Neural crest cell (in vitro differentiated cells): Measurements from ENCODE around the gene DGKH. TPM values are rescaled to one million over a fixed set of nuclear protein-coding genes. Genes with fewer than 3 reads are reported as not detected.

Experiments used
- DNase-seq: peaks from one replicate; pipeline ENCODE4 v3.0.0; 2021; ENCODE audit warnings: low read depth, mixed read lengths, low spot score
- H3K27ac Mint-ChIP-seq: one replicate; pipeline ENCODE4 v1.8.0; 2021; ENCODE audit warnings: mild to moderate bottlenecking, mixed read lengths; ENCODE audit not compliant: unreplicated experiment
- H3K27me3 Mint-ChIP-seq: 2 replicates; pipeline ENCODE4 v1.8.0; 2021; ENCODE audit warnings: low read depth, mild to moderate bottlenecking, mixed read lengths
- H3K36me3 Mint-ChIP-seq: 2 replicates; pipeline ENCODE4 v1.8.0; 2021; ENCODE audit warnings: low read depth, mild to moderate bottlenecking, mixed read lengths
- H3K4me1 Mint-ChIP-seq: 2 replicates; pipeline ENCODE4 v1.8.0; 2021; ENCODE audit warnings: mixed read lengths
- H3K4me3 Mint-ChIP-seq: one replicate; pipeline ENCODE4 v1.8.0; 2021; ENCODE audit warnings: mild to moderate bottlenecking, mixed read lengths
- H3K9me3 Mint-ChIP-seq: 2 replicates; pipeline ENCODE4 v1.8.0; 2021; ENCODE audit warnings: mixed read lengths
- total RNA-seq: library from RNA; stranded (reverse); gene quantifications from 2 replicates; pipeline ENCODE4 v1.2.1, GENCODE V29; 2021
- TF ChIP-seq, protein P1 (sequence below): fragments of 200-600 bp; sonication (generic); conservative IDR thresholded peaks from 2 replicates; pipeline ENCODE4 v1.5.0; 2021; ENCODE audit warnings: antibody characterized with exemption, mild to moderate bottlenecking

DGKH gene
- total RNA-seq, 1 donor from 2014 or later = 12.4 TPM

DNA sequence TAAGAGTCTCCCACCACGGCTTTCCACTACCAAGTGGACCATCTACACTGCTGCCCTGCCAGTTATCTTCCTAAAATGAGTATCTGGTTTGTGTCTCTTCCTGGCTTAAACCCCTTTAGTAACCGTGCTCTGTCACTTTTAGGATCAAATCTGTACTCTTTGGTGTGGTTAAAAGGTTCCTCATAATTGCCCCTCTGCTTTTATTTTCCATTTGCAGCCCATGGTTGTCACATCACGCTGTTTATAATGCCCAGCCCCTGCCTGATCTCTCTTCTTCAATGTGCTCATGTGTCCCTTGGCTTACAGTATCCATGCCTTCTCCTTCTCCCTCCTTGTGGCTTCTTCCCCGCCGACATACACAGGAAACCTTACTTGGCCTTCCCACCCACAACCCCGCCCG lies 100.1 kb downstream of the DGKH start:
- DNase-seq = no peak
- TF ChIP-seq, protein P1, sequence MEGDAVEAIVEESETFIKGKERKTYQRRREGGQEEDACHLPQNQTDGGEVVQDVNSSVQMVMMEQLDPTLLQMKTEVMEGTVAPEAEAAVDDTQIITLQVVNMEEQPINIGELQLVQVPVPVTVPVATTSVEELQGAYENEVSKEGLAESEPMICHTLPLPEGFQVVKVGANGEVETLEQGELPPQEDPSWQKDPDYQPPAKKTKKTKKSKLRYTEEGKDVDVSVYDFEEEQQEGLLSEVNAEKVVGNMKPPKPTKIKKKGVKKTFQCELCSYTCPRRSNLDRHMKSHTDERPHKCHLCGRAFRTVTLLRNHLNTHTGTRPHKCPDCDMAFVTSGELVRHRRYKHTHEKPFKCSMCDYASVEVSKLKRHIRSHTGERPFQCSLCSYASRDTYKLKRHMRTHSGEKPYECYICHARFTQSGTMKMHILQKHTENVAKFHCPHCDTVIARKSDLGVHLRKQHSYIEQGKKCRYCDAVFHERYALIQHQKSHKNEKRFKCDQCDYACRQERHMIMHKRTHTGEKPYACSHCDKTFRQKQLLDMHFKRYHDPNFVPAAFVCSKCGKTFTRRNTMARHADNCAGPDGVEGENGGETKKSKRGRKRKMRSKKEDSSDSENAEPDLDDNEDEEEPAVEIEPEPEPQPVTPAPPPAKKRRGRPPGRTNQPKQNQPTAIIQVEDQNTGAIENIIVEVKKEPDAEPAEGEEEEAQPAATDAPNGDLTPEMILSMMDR = no peak
- Mint-ChIP-seq H3K4me1 (peaks cover 9% of the 10 kb centered on the region), H3K36me3 (peaks cover 4% of the 10 kb centered on the region), H3K4me3 (no peak overlapping the region), H3K27ac (no peak overlapping the region), H3K9me3 (no peaks in the 10 kb centered on the region), H3K27me3 (no peaks in the 10 kb centered on the region)

DNA sequence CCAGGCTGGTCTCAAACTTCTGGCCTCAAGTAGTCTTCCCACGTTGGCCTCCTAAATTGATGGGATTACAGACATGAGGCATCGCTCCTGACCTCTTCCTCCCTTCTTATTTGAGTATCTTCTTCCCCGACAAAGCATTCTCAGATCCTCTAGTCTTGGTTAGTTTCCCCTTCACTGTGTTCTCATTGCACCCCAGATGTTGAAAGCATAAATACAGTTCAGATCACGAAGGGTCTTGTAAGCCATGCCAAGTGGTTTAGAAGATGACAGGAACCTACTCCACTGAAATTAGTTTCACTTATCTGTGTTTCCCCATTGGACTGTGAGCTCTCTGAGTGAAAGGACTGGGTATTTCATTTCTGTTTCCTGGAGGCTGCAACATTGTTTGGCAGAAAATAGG lies 100.7 kb downstream of the DGKH start:
- DNase-seq = no peak
- Mint-ChIP-seq H3K4me1 (peaks cover 9% of the 10 kb centered on the region), H3K9me3 (no peaks in the 10 kb centered on the region), H3K27me3 (no peaks in the 10 kb centered on the region), H3K27ac (peak overlapping the region; percentile 7), H3K4me3 (no peak overlapping the region), H3K36me3 (peaks cover 4% of the 10 kb centered on the region)
- TF ChIP-seq, protein P1 = no peak

DNA sequence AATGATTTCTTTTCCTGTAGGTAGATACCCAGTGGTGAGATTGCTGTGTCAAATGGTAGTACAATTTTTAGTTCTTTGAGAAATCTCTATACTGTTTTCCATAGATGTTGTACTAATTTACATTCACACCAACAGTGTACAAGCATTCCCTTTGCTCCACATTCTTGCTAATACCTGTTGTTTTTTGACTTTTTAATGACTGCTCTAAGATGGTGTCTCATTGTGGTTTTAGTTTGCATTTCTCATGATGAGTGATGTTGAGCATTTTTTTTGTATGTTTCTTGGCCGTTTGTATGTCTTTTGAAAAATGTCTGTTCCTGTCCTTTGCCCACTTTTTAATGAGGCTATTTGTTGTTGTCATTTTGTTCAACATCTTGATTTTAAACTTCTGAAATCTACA lies 103.3 kb downstream of the DGKH start:
- Mint-ChIP-seq H3K27ac (no peak overlapping the region), H3K4me3 (no peak overlapping the region), H3K27me3 (no peaks in the 10 kb centered on the region), H3K4me1 (peaks cover 9% of the 10 kb centered on the region), H3K9me3 (no peaks in the 10 kb centered on the region), H3K36me3 (peaks cover 7% of the 10 kb centered on the region)
- no peak for DNase-seq
- TF ChIP-seq, protein P1 = no peak

DNA sequence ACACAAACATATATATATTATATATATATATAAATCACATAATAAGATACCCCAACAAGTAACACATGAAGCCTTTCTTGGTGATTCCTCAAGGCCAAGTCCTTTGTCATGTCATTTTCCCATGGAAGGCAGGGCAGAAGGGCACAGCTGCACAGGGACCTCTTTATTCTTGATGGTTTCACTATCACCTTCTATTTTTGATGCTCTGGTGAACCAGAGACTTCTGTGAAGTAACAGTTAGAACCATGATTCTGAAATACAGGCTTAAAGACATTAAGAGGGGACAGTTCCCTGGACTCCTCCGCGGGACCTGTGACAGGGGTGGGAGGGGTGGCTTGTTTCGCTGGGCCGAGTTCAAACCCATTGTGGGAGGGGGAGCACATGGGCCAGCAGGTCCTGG lies 104.0 kb downstream of the DGKH start:
- H3K27me3 Mint-ChIP-seq = no peaks in the 10 kb centered on the region
- H3K27ac Mint-ChIP-seq = no peak overlapping the region
- no peak for DNase-seq
- no peaks in the 10 kb centered on the region for H3K9me3 Mint-ChIP-seq
- peaks cover 7% of the 10 kb centered on the region for H3K36me3 Mint-ChIP-seq
- H3K4me1 Mint-ChIP-seq = peaks cover 9% of the 10 kb centered on the region
- TF ChIP-seq, protein P1 = no peak
- H3K4me3 Mint-ChIP-seq = no peak overlapping the region

DNA sequence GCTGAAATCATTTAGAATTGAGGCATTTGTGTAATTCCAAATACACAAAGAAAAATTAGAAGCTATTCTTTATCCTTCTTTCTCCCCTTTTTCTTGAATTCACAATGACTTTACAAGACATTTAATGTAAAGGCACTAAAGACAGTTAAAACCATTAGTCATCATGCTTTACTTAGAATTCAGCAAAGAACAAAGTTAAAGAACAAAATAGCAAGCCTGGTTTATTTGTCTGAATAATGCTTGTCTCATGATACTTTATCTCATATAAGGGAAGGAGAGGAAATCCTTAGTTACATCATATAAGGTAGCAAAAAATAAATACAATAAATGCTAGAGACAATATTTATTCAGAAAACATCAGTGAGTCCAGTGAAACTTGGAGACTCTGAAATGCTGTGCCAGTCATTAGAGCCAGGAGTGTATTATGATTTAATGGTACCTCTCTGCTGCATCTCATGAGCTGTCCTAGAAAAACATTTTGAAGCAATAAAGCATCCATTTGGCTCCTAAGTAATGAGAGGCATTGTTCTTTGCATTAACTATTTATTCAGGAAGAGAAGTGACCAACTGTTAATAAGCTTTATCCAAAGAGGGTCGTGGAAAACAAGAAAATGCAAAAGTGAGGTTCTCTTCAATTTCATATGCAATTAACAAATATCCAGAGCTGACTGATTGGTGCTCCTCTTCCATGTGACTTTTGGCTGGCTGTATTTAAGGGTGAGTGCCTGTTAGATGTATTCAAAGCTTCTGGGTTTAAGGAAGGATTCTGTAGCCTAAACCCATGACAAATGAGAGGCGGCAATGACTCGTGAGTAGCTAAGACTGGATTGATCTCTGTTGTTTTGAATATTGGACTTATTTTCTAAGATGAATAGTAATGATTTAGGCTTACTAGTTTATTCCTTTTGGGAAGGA lies 105.0 kb downstream of the DGKH start:
- H3K9me3 Mint-ChIP-seq = no peaks in the 10 kb centered on the region
- H3K36me3 Mint-ChIP-seq = peaks cover 8% of the 10 kb centered on the region
- no peak for DNase-seq
- TF ChIP-seq, protein P1 = no peak
- no peaks in the 10 kb centered on the region for H3K27me3 Mint-ChIP-seq
- H3K4me3 Mint-ChIP-seq = no peak overlapping the region
- H3K4me1 Mint-ChIP-seq = peaks cover 9% of the 10 kb centered on the region
- H3K27ac Mint-ChIP-seq = no peak overlapping the region
